Measurements from ENCODE around the gene ACTN4. TPM values are rescaled to one million over a fixed set of nuclear protein-coding genes. Genes with fewer than 3 reads are reported as not detected.

ACTN4 gene
- total RNA-seq, 2 experiments from 2014 or later, result 337 to 354 TPM

Other genes with a start within 250 kb of the ACTN4 start
- gene FAM98C, start 244.6 kb upstream of the ACTN4 start, total RNA-seq, result 10 to 100 TPM; 27.5 to 37.2 TPM
- 1 to 10 TPM; 2.6 to 3.8 TPM for gene RASGRP4, start 221.4 kb upstream of the ACTN4 start, total RNA-seq
- gene RYR1, start 214.0 kb upstream of the ACTN4 start, total RNA-seq, result 1 to 10 TPM in 1 of 2 experiments, under 1 TPM in 1; 0.79 to 1.0 TPM
- gene MAP4K1, start 29.7 kb upstream of the ACTN4 start, total RNA-seq, result 100 to 1,000 TPM; 282 to 313 TPM
- gene EIF3K, start 28.5 kb upstream of the ACTN4 start, total RNA-seq, result 100 to 1,000 TPM; 309 to 318 TPM
- gene CAPN12, start 96.8 kb downstream of the ACTN4 start, total RNA-seq, result 1 to 10 TPM; 3.5 to 3.7 TPM
- gene LGALS7, start 125.9 kb downstream of the ACTN4 start, total RNA-seq, result not detected
- not detected for gene LGALS7B, start 141.6 kb downstream of the ACTN4 start, total RNA-seq
- 1 to 10 TPM; 2.1 to 2.3 TPM for gene LGALS4, start 165.3 kb downstream of the ACTN4 start, total RNA-seq
- gene ECH1, start 184.1 kb downstream of the ACTN4 start, total RNA-seq, result 100 to 1,000 TPM; 143 to 144 TPM
- 100 to 1,000 TPM; 517 to 535 TPM for gene HNRNPL, start 202.3 kb downstream of the ACTN4 start, total RNA-seq
- gene RINL, start 230.6 kb downstream of the ACTN4 start, total RNA-seq, result 10 to 100 TPM; 65.0 to 66.9 TPM